Adrenal gland (tissue), 12 donors: ENCODE data around the gene GPR176. TPM values are rescaled to one million over a fixed set of nuclear protein-coding genes. Genes with fewer than 3 reads are reported as not detected.
"Not testable (repeated sequence)": the region's sequence is repeated elsewhere in the genome, so short reads cannot be mapped to it uniquely, and the experiment has no call there.

Experiments
- DNase-seq, 7 donors: peaks; one replicate each; pipeline ENCODE4 v3.0.0-alpha.2; 2019 to 2020
- H3K27ac ChIP-seq, 5 donors: fragments of 200-600 bp; sonication (generic) in 4 of 5; 1 replicate in 3 of 5; 2 replicates in 2 of 5; pipeline versions ENCODE4 v1.5.1 to v1.8.0; 2016 to 2020; ENCODE audit warnings: mild to moderate bottlenecking in 1 of 5
- H3K27me3 ChIP-seq: fragments of 200-600 bp; 2 replicates; pipeline ENCODE4 v1.8.0; 2021
- H3K36me3 ChIP-seq, 2 donors: fragments of 200-600 bp; replicated peaks in 1 of 2; 1 replicate in 1 of 2; 2 replicates in 1 of 2; pipeline versions ENCODE4 v1.5.1 to v1.8.0; 2018 to 2022
- H3K4me1 ChIP-seq, 2 donors: fragments of 200-600 bp; replicated peaks in 1 of 2; 1 replicate in 1 of 2; 2 replicates in 1 of 2; pipeline versions ENCODE4 v1.5.1 to v1.8.0; 2018 to 2021
- H3K4me3 ChIP-seq, 4 donors: fragments of 200-600 bp; sonication (generic) in 3 of 4; one replicate each; pipeline ENCODE4 v1.5.1; 2016 to 2018
- H3K9me3 ChIP-seq, 3 donors: fragments of 200-600 bp; sonication (generic) in 1 of 3; replicated peaks in 1 of 3; 1 replicate in 2 of 3; 2 replicates in 1 of 3; pipeline versions ENCODE4 v1.5.1 to v1.8.0; 2016 to 2021
- POLR2A ChIP-seq, 2 donors: fragments of 450-650 bp; IDR thresholded peaks; one replicate each; pipeline ENCODE4 v1.6.1; 2017; ENCODE audit warnings: antibody characterized with exemption in 2 of 2, mild to moderate bottlenecking in 2 of 2, moderate library complexity in 1 of 2
- WGBS, 4 donors: extraction: QIAGEN DNeasy Blood & Tissue Kit in 2 of 4; methylation state at CpG; one replicate each; pipeline versions ENCODE4 v1.1.5 to v1.1.7; 2013 to 2017; 5-methylcytosine and 5-hydroxymethylcytosine counted together
- intact Hi-C, 2 donors: fragments of 100-400 bp; cut with DNase I; formaldehyde crosslinking; loops; one replicate each; pipeline versions ENCODE4 v1.14.1 to v1.15.0; 2022 to 2023
- polyA plus RNA-seq, 3 donors: library from polyadenylated mRNA; stranded (reverse); fragments of 200-250 nt in 2 of 3; fragments of 350-450 nt in 1 of 3; fragmentation: Illumina TruSeq in 1 of 3; extraction: RNeasy Lipid Tissue Mini Kit (QIAGEN cat#74804) in 1 of 3; gene quantifications; one replicate each; pipeline ENCODE4 v1.2.3, GENCODE V29; 2013 to 2014
- total RNA-seq, 9 donors: library from RNA; depleted of rRNA in 4 of 9; stranded (reverse); fragments of >200 nt in 4 of 9; fragments of 120-200 nt in 1 of 9; fragmentation: NEBNext Ultra II Directional in 1 of 9; extraction: Animal tissue kit (Norgen Biotek cat#: 25700) in 1 of 9; gene quantifications; one replicate each; pipeline versions ENCODE4 v1.1.0 to v1.2.4, GENCODE V29; 2013 to 2023
- TF ChIP-seq, protein P1 (sequence below), 6 experiments: fragments of 450-650 bp in 4 of 6; fragments of 200-600 bp in 2 of 6; sonication (generic) in 1 of 6; IDR thresholded peaks; 1 replicate in 5 of 6; 2 replicates in 1 of 6; pipeline versions ENCODE4 v1.5.1 to v1.8.0; 2016 to 2021; ENCODE audit warnings: antibody characterized with exemption in 6 of 6, mild to moderate bottlenecking in 2 of 6, moderate library complexity in 1 of 6
- donor health status: healthy with polysubstance abuse.
- donor health status: Bipolar disorder and iron deficiency.
- donor health status: DM: yes; HTN: yes; CAD: no.
- donor health status: DM: no; HTN: no; CAD: no.
- donor health status: DM: no; HTN: no; CAD: no.
- donor health status: DM: yes; HTN: yes; CAD: no.

Gene GPR176
- total and polyA plus RNA-seq, 12 donors, result 1.4 to 12.7 (median 5.6) TPM

DNA sequence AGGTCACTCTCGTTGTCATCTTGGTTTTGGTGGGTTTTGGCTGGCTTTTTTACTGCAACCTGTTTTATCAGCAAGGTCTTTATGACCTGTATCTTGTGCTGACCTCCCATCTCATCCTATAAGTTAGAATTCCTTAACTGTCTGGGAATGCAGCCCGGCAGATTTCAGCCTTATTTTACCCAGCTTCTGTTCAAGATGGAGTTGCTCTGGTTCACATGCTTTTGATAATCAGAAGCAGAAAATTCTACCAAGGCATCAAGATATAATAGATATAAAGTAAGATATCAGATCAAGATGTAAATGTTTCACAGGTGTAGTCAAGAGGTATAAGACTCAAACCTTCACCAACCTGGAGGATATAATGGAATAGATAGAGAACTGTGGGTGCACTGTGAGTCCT, 16.0 kb downstream of the GPR176 start:
- H3K9me3 ChIP-seq, result no peaks in the 10 kb centered on the region
- H3K27ac ChIP-seq, result no peak overlapping the region
- no peak overlapping the region for H3K4me3 ChIP-seq
- 76 to 91% (median 83%) methylated on average over 2 of the region's 2 CpGs for WGBS, 4 donors
- intact Hi-C loops, result no loop called here
- no peaks in the 10 kb centered on the region for H3K36me3 ChIP-seq
- no peaks in the 10 kb centered on the region for H3K27me3 ChIP-seq
- DNase-seq, result no peak
- TF ChIP-seq, protein P1, sequence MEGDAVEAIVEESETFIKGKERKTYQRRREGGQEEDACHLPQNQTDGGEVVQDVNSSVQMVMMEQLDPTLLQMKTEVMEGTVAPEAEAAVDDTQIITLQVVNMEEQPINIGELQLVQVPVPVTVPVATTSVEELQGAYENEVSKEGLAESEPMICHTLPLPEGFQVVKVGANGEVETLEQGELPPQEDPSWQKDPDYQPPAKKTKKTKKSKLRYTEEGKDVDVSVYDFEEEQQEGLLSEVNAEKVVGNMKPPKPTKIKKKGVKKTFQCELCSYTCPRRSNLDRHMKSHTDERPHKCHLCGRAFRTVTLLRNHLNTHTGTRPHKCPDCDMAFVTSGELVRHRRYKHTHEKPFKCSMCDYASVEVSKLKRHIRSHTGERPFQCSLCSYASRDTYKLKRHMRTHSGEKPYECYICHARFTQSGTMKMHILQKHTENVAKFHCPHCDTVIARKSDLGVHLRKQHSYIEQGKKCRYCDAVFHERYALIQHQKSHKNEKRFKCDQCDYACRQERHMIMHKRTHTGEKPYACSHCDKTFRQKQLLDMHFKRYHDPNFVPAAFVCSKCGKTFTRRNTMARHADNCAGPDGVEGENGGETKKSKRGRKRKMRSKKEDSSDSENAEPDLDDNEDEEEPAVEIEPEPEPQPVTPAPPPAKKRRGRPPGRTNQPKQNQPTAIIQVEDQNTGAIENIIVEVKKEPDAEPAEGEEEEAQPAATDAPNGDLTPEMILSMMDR (IDR thresholded peaks at IDR 0.05), result no peak
- TF ChIP-seq POLR2A (IDR thresholded peaks at IDR 0.05), result no peak
- H3K4me1 ChIP-seq, result no peaks in the 10 kb centered on the region

DNA sequence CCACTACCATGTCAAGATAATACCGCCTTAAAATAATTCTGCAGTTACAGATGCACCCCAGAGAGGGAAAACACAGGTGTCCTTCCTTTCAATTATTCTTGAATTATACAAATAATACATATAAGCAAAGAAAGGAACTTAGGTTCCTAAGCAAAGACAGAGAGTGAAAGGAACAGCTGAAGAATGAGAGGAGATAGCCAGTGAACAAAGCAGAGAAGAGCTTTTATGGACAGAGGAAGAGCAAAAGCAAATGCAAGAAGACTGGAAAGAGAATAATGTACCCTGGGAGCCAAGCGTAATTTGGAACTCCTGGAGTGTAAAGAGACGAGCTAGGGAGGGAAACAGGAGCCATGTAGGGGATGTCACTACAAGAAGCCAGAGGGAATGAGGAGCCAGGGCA, 21.7 kb downstream of the GPR176 start:
- DNase-seq, result no peak
- intact Hi-C loops, result loop anchor here in 1 of 2 donors (10.0 kb wide), 1 partner anchor 76 kb away; no protein-coding TSS in a partner anchor
- H3K27ac ChIP-seq, result no peak overlapping the region
- TF ChIP-seq, protein P1 (IDR thresholded peaks at IDR 0.05), result no peak
- no peak for TF ChIP-seq POLR2A (IDR thresholded peaks at IDR 0.05)
- no peaks in the 10 kb centered on the region for H3K27me3 ChIP-seq
- H3K9me3 ChIP-seq, result no peaks in the 10 kb centered on the region
- H3K36me3 ChIP-seq, result no peaks in the 10 kb centered on the region
- no peak overlapping the region for H3K4me3 ChIP-seq
- no peaks in the 10 kb centered on the region for H3K4me1 ChIP-seq
- 59 to 83% (median 78%) methylated on average over 3 of the region's 3 CpGs for WGBS, 4 donors

DNA sequence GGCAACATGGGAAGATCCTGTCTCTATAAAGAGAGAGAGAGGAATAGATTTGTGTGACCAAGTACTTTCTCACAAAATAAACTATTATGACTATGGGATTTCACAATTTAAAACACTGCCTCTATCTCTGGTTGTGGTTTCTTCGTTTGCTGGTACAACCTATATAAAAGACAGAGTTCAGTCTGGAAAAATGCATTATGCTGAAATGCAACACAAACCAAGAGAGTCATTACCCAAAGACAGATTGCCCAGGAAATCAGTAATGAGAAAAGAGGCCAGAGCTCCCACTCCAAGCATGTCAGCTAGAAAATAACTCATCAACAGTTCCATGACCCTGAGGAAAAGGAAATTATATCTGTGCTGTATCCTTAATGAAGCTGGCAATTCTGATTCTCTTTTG, 23.2 kb downstream of the GPR176 start:
- intact Hi-C loops, result loop anchor here in 1 of 2 donors (10.0 kb wide), 1 partner anchor 78 kb away; no protein-coding TSS in a partner anchor
- H3K9me3 ChIP-seq, result no peaks in the 10 kb centered on the region
- WGBS, 4 donors, result 38 to 83% (median 64%) methylated on average over 1 of the region's 1 CpG
- no peak overlapping the region for H3K27ac ChIP-seq
- DNase-seq, result no peak
- H3K4me1 ChIP-seq, result no peaks in the 10 kb centered on the region
- TF ChIP-seq POLR2A (IDR thresholded peaks at IDR 0.05), result no peak
- TF ChIP-seq, protein P1 (IDR thresholded peaks at IDR 0.05), result no peak
- H3K36me3 ChIP-seq, result no peaks in the 10 kb centered on the region
- no peaks in the 10 kb centered on the region for H3K27me3 ChIP-seq
- no peak overlapping the region for H3K4me3 ChIP-seq

DNA sequence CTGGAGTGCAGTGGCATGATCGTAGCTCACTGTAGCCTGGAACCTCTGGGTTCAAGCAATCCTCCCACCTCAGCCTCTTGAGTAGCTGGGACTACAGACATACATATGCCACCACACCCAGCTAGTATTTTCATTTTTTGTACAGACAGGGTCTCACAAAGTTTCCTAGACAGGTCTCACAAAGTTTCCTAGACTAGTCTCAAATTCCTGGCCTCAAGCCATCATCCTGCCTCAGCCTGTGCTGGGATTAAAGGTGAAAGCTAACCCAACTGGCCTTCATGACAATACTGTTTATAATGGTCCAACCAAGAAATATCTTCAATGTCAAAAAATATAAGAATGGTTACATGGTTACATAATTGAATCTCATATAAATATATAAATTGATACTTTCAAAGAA, 24.0 kb downstream of the GPR176 start:
- Histone ChIP-seq H3K4me3 (no peak overlapping the region), H3K4me1 (no peaks in the 10 kb centered on the region), H3K27me3 (no peaks in the 10 kb centered on the region), H3K27ac (no peak overlapping the region), H3K9me3 (no peaks in the 10 kb centered on the region), H3K36me3 (no peaks in the 10 kb centered on the region)
- DNase-seq, result no peak
- intact Hi-C loops, result loop anchor here in 1 of 2 donors (10.0 kb wide), 1 partner anchor 79 kb away; no protein-coding TSS in a partner anchor
- WGBS, 4 donors, result 90 to 98% (median 94%) methylated on average over 1 of the region's 1 CpG
- TF ChIP-seq POLR2A (IDR thresholded peaks at IDR 0.05), result no peak
- TF ChIP-seq, protein P1 (IDR thresholded peaks at IDR 0.05), result no peak

DNA sequence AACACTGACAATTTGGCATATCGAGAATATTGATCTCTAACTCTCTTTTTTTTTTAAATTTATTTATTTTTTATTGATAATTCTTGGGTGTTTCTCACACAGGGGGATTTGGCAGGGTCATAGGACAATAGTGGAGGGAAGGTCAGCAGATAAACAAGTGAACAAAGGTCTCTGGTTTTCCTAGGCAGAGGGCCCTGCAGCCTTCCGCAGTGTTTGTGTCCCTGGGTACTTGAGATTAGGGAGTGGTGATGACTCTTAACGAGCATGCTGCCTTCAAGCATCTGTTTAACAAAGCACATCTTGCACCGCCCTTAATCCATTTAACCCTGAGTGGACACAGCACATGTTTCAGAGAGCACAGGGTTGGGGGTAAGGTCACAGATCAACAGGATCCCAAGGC, 27.0 kb downstream of the GPR176 start:
- WGBS, 4 donors, result 69 to 98% (median 90%) methylated on average over 2 to 3 of the region's 4 CpGs
- H3K36me3 ChIP-seq, H3K27ac ChIP-seq, H3K9me3 ChIP-seq, H3K4me3 ChIP-seq, DNase-seq, H3K27me3 ChIP-seq, H3K4me1 ChIP-seq: not testable (repeated sequence)
- intact Hi-C loops, result loop anchor here in 1 of 2 donors (10.0 kb wide), 1 partner anchor 82 kb away; no protein-coding TSS in a partner anchor
